ENCODE results near the gene KLK11.
"Not testable (repeated sequence)": the region's sequence is repeated elsewhere in the genome, so short reads cannot be mapped to it uniquely, and the experiment has no call there.

KLK11 gene

DNA sequence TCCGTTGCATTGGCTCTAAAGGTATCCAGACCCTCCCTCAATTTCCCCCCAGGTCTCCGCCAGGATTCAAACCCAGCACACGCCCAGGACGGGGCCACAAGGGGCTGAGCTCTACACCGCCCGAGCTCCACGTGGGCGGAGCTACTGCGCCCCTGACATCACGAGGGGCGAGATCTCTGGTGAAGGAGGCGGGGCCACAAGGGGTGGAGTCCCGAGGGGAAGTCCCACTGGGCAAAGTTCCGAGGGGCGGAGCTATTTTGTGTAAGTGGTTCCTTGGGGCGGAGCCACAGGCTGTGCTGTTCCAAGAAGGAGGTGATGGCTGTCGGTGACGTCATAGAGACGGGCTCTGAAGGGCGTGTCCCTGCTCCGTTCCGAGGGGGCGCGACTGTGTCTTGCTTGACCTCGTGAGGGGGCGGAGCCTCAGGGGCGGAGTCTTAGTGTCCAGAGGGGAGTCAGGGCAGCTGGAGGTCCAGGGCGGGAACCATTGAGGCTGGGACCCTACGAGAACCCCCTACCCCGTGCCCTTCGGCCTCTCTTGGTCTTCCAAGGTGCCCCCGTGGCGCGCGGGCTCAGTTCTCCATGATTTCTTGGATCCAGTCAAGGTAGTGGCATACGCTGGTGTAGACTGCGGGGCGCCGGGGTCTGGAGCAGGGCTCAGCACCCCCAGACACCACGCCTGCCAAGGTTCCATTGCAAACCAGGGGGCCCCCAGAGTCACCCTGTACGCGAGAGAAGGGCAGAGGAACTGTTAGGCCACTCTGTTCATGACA is 23.7 kb downstream of the KLK11 start:
- no peak for DNase-seq

DNA sequence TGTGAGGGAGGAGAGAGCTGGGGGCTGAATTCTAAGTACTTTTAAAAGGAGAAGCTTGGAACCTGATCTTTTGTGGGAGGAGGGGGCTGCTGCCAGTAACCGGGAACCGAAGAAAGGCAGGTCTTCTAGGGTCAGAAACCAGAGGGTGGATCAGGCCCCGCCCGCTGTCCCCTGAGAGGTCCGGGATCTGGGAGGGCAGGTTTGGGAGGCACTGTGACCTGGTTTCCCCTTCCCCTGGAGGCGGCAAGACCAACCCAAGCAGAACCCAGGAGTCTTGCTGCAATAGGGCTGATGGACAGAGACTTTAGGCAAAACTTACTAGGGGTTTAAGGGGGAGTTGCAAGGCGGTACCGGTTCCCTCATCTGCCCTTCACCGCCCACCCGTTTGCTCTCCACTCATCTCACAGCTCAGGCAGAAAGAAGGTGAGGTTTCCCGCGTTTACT is 24.3 kb downstream of the KLK11 start:
- DNase-seq = no peak

DNA sequence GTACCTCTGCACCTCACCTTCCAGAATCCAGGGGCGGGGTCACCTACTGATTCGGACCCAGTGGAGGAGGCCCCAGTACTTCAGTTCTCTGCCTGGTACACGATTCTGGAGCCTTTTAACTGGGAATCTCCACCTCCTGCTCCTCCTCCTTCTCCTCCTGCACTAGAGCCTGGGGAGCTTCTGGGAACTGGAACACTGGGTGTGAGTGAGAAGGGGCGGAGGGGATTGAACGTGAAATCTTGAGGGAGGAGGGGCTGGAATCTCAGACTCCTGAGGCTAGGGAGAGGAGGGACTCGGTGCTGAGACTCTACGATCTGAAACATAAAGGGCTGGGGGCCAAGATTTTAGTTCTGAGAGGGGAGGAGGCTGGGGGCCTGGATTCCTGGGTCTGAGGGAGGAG is 24.9 kb downstream of the KLK11 start, which contains the start of gene KLK8:
Gene KLK8 (minus strand): TSS at position 90 of the 400 bp plus-strand sequence. CDS start 437 bp downstream, outside the sequence.
- DNase-seq = no peak

DNA sequence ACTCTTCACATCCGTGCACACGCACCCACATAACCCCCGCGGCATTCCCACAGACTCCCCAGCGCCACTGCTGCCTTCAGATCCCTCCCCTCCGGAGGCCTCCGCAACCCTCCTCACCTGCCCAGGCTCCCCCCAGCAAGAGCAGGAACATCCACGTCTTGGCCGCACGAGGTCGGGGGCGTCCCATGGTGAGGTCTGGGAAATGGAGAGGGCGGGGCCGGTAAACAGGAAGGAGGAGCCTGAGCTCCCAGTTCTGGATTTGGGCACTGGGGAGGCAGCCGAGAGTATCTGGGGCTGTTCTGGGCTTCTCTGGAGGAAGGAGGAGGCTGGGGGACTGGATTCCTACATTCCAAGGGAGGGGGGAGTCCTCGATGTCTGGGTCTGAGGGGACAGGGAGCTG is 25.4 kb downstream of the KLK11 start:
- DNase-seq = no peak

DNA sequence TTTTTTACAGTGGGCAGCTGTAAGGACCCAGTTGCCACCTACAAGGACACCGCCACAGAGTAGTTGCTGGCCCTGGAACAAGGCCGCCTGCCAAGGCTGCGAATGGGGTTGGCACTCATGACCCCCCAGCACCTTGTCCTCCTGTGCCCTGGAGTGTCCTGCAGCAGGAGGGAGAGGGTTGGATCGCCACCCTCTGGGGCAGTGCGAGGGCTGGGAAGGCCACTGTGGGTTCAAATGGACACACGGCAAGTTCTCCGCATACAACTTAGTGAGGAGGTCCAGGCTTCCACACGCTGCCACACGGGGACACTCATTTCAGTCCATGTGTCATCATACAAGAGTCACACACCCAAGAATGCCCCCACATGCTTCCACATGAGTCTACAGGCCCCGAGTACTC is 26.0 kb downstream of the KLK11 start:
- no peak for DNase-seq

DNA sequence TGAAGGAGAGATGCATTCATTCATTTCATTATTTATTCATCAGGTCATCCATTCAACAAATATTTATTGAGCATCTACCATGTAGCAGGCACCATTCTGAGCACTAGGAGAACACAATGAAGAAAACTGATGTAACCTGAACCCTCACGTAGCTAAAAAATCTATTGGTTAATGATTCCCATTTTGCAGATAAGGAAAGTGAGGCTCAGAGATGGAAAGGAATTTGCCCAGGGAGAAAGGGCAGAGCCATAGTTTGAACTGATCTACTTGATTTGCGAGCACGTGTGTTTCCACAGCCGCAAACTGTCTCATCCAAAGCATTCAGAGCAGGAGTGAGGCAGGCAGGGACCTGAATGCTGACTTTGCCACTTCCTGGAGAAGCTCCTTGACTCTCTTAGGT is 27.7 kb downstream of the KLK11 start:
- DNase-seq = no peak

DNA sequence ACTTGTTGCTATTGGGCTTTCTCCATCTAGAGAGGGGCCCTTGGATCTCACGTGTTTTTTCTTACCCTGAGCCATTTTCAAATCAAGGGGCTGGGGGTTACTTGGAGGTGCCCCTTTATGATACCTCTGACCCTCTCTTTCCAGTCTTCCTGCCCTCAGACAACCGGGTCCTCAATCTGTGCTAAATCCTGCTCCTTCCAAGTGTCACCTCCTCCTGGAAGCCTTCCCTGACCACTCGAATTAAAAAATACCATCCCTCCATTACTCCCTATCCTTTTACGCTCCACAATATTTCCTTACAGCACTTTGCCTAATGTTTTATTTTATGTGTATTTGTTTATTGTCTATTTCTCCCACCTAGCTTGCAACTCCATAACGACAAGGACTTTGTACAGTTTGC is 28.4 kb downstream of the KLK11 start:
- no peak for DNase-seq

DNA sequence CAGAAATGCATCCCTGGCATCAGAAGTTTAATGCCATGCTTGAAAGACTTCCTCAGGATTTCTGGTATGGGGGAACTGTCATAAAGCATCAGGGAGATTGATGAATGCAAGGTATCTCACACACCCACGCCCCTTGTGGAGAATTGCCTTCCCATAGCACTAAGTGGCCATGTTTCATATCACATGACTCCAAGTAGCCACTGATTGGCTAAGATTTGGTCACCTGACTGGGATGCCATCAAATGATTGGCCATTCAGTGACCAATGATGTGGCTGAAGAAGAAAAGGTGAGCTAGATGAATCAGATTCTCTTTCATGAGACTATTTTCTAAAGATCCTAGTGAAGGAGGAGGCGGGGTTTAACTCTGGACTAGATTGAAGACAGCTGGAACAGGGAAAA is 32.3 kb downstream of the KLK11 start:
- peak; percentile 49 for DNase-seq

DNA sequence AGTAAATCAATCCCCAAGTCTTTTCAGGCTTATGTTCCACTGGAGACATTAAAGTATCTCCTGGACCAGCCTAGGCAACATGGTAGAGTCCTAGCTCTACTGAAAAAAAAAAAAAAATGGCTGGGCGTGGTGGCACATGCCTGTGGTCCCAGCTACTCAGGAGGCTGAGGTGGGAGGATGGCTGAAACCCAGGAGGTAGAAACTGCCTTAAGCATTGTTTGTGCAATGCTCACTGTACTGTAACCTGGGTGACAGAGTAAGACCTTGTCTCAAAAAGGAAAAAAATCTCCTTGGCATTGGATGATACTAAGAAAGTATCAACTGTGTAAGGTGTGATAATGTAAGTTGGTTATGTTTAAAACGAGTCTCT is 33.8 kb downstream of the KLK11 start:
- no peak for DNase-seq

DNA sequence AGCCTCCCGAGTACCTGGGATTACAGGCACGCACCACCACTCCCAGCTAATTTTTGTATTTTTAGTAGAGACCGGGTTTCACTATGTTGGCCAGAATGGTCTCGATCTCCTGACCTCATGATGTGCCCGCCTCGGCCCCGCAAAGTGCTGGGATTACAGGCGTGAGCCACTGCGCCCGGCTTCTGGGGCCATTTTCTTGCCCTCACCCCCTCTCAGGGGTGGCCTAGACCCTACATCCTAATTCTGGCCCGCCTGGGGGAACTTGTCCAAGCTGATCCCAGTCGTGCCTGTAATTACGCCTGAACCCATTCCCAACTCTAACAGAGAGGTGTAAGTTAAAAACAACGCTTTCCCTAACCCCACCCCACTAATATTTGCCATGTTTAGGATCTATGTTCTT is 42.0 kb downstream of the KLK11 start:
- not testable (repeated sequence) for DNase-seq

DNA sequence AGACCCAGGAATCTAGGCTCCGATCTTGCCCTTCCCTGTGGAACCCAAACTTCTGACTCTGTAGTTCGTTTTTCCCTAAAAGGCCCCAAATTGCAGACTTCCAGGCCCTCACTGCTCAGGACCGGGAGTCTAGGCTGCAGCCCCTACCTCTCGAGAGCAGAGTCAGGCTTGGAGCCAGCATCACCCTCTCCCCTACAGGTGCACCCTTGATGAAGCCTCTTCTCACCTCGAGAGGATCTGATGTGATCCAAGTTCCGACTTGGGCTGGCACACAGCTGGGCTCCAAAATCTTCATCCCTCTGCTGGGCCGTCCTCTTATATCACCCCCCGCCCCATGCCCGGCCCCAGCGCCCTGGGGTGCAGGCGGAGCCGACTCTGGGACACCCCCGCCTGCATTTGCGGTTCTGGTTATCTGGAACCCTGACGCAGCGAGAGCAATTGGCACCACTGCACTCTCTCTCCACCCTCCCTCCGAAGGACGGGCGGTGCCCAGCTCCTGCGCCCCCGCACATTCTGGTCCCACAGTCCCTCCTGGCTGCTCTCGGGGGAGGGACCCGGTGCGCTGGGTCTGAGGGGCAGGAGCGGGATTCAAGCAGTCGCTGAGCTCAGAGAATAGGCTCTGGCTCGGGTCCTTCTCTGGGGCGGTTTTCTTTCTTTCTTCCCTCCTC is 42.7 kb downstream of the KLK11 start, which contains the start of gene KLK7:
Gene KLK7 (minus strand): TSS at position 293 of the 668 bp plus-strand sequence. CDS start 1,518 bp downstream, outside the sequence.
- no peak for DNase-seq

DNA sequence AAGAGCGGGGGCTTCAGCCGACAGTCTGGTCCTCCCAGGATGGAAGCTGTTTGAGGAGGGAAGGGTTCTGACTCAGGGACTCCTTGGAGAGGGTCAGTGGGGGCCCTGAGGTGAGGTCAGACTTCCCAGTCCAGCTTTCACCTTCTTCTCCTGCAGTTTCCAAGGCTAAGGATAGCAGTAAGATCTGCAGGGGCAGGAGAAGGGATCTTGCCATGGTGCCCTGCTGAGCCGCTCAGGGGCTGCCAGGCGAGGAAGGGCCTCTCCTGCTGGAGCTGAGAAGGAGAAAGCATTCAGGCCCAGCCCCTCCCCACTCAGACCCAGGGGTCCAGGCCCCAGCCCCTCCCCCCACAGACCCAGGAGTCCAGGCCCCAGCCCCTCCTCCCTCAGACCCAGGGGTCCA is 44.2 kb downstream of the KLK11 start:
- DNase-seq = no peak

DNA sequence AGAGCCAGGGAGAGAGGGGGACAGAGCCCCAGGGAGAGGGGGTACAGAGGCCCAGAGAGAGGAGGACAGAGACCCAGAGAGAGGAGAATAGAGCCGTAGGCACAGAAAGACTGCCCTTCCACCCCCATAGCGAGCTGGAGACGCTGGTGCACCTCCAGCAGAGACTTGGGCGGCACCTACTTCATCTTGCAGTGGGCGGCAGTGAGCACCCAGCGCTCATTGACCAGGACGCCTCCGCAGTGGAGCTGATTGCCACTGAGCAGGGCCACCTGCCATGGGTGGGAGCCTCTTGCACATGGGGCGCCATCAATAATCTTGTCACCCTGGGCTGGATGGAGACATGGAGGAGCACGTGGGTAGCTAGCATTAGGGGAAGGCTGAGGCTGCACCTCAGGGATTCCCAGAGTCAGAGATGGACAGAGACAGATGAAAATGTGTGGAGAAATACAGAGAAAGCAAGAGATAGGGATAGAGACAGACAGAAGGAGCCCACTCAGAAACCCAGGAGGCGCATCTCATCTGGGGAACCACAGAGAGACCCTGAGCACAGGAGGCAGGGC is 44.7 kb downstream of the KLK11 start:
- no peak for DNase-seq

DNA sequence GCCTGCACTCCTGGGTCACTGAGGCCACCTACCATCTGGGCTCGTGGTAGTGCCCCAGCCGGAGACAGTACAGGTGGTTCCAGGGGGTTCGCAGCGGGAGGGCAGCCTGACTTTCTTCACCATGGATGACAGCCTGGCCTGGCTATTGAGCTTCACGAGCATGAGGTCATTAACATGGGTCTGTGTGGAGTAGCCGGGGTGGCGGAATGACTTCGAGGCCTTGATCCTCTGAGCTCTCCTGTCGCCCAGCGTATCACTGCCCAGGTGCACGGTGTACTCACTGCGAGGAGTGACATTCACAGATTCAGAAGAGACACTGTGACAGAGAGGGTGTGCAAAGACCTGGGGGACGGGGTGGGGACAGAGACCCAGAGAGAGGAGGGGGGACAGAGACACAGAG is 46.2 kb downstream of the KLK11 start:
- DNase-seq = no peak

DNA sequence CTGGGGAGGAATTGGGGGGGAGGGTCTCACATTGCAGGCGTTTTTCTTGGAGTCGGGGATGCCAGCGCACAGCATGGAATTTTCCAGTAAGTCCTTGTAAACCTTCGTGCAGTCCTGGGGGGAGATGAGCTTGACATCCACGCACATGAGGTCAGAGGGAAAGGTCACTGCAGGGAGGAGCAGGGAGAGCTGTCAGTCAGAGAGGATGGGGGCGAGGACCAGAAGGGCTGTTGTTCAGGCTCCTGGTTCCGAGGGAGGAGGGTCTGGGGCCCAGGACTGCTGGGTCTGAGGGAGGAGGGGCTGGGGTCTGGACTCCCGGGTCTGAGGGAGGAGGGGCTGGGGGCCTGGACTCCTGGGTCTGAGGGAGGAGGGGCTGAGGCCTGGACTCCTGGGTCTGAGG is 46.7 kb downstream of the KLK11 start:
- no peak for DNase-seq

DNA sequence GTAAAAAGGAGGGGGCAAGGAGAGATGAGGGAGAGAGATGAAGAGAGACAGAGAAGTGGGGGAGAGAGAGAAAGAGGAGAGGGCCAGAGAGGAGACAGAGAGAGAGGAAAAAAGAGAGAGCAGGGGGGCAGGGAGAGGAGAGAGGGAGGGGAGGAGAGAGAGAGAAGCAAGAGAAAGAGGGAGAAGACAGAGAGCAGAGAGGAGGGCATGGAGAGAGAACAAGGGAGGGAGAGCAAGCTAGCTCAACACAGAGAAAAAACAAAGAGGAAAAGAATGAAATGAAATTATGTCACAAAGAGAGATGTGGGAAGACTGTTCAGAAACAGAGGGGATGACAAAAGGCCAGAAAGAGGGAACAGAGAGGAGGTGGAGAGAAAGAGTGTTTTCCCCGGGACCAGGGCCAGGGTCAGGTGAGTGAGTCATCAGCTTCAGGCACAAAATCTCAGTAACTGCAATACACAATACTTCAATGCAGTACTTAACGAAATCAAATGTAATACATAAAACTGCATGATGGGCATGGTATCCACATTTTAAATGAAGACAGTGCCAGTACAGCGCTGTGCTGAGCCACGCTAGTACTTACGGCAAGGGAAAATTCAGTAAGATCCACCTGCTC is 47.5 kb downstream of the KLK11 start:
- no peak for DNase-seq

DNA sequence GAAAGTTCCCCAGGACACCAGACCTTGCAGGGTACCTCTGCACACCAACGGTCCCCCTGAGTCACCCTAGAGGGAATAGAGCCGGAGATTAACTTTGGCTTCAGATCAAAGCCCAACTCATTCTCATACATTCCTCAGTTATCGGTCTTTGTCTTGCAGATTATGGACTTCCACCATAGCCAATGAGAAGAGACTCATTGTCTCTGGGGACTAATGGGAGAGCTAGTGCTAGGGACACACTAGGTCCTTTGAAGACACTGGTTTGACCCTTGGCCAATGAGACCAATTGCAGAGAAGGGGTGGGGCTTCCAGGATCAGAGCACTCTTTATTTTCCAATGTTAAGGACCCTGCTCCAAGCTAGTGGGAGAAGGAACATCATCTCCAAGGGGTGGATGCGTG is 48.8 kb downstream of the KLK11 start:
- DNase-seq = no peak

DNA sequence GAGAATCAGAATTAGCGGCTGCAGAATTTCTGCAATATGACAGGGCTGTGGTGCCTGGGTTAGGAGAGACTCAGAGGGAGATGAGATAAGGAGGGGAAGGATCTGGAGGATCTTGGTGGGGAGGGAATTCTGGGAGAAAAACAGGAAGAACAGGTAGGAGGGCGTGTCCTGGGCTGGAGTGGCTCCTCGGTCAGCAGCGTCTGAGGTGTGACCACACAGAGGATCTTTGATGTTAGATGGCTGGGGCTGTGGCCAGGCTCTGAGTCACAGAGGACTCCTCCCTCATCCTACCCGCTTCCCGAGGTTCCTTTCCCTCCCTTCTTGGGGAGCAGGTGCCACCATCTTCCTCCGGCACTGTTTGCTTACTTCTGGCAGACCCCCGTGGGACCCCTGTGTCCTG is 50.6 kb downstream of the KLK11 start:
- DNase-seq = no peak

DNA sequence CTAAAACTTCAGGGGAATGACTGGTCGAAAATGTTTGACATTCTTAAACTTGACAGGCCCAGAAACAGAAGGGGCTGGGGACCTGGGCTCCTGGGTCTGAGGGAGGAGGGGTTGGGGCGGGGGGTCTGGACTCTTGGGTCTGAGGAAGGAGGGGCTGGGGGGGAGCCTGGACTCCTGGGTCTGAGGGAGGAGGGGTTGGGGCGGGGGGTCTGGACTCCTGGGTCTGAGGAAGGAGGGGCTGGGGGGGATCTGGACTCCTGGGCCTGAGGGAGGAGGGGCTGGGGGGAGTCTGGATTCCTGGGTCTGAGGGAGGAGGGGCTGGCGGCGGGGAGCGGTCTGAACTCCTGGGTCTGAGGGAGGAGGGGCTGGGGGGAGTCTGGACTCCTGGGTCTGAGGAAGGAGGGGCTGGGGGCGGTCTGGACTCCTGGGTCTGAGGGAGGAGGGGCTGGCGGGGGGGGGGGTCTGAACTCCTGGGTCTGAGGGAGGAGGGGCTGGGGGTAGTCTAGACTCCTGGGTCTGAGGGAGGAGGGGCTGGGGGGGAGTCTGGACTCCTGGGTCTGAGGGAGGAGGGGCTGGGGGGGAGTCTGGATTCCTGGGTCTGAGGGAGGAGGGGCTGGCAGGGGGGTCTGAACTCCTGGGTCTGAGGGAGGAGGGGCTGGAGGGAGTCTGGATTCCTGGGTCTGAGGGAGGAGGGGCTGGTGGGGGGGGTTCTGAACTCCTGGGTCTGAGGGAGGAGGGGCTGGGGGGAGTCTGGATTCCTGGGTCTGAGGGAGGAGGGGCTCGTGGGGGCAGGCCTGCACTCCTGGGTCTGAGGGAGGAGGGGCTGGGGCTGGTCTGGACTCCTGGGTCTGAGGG is 51.5 kb downstream of the KLK11 start:
- DNase-seq = no peak

DNA sequence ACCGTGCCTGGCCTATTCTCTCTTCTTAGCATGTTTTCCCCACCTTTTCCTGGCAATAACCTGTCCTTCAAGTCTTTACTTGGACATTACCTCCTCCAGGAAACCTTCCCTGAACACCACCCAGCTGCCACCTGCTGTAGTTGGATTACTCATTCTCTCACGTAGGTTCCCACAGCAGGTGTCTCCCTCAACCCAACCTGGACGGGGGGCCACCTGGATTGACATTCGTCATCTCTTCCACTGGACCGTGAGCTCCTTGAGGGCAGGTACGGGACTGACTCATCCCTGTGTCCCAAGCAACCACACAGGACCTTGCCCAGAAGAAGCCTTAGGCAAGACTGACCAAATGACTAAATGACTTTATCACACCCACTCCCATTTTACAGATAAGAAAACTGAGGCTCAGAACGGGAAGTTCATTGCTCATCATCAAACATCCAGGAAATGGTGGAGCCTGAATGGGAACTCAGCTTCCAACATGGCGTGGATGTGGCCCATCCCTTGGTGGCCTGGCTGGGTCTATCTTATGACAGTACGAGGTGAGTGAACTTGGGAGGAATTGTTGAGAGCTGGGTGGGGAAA is 53.5 kb downstream of the KLK11 start:
- no peak for DNase-seq

Data from NCI-H2171 (cell line).